ENCODE measurements around the gene MTA1.

MTA1 gene

GRCh38 chr14:105480807-105481801 lies 61.5 kb downstream of the MTA1 start:
- H4K20me1 ChIP-seq (ENCODE audit: low read depth, low read length): no peaks in the 10 kb centered on the region
- TF ChIP-seq CTCF (IDR thresholded peaks at IDR 0.05; ENCODE audit: insufficient read depth, low read length, poor library complexity, severe bottlenecking): peak; percentile 95
- TF ChIP-seq EZH2phosphoT487 (conservative IDR thresholded peaks at IDR 0.05; ENCODE audit: low read length): no peak

GRCh38 chr14:105481886-105482457 lies 62.3 kb downstream of the MTA1 start:
- H3K36me3 ChIP-seq (ENCODE audit: low read length): no peaks in the 10 kb centered on the region
- H3K4me3 ChIP-seq (ENCODE audit: insufficient read depth, low read length, poor library complexity, severe bottlenecking): no peak overlapping the region
- no peak for TF ChIP-seq CTCF (IDR thresholded peaks at IDR 0.05; ENCODE audit: insufficient read depth, low read length, poor library complexity, severe bottlenecking)
- no peaks in the 10 kb centered on the region for H4K20me1 ChIP-seq (ENCODE audit: low read depth, low read length)
- no peak overlapping the region for H3K9ac ChIP-seq (ENCODE audit: low read length)
- H3F3A ChIP-seq (ENCODE audit: insufficient read depth): no peaks in the 10 kb centered on the region
- 0 out of 2 replicates have a peak, but pooled peaks cover 3% of the 10 kb centered on the region for H3K9me3 ChIP-seq (ENCODE audit: insufficient read depth, low read length)
- no peaks in the 10 kb centered on the region for H3K9me2 ChIP-seq (replicated peaks; ENCODE audit: insufficient read depth, low read length)
- H2AFZ ChIP-seq (ENCODE audit: low read depth, low read length, severe bottlenecking): no peak overlapping the region
- no peaks in the 10 kb centered on the region for H3K79me2 ChIP-seq (ENCODE audit: insufficient read depth, low read length)
- no peak overlapping the region for H3K27ac ChIP-seq (ENCODE audit: low read depth, low read length)
- no peaks in the 10 kb centered on the region for H3K27me3 ChIP-seq (ENCODE audit: low read length)
- H3K4me2 ChIP-seq (ENCODE audit: low read depth, low read length, poor library complexity, severe bottlenecking): peak overlapping the region; percentile 22

More at GRCh38 chr14:105480807-105481801, 61.5 kb downstream of the MTA1 start:
- Histone ChIP-seq H3K79me2 (ENCODE audit: insufficient read depth, low read length) (no peaks in the 10 kb centered on the region), H3F3A (ENCODE audit: insufficient read depth) (no peaks in the 10 kb centered on the region), H3K36me3 (ENCODE audit: low read length) (no peaks in the 10 kb centered on the region), H3K9me3 (ENCODE audit: insufficient read depth, low read length) (0 out of 2 replicates have a peak, but pooled peaks cover 3% of the 10 kb centered on the region), H3K9ac (ENCODE audit: low read length) (no peak overlapping the region), H3K4me3 (ENCODE audit: insufficient read depth, low read length, poor library complexity, severe bottlenecking) (no peak overlapping the region), H3K27me3 (ENCODE audit: low read length) (no peaks in the 10 kb centered on the region), H3K9me2 (replicated peaks; ENCODE audit: insufficient read depth, low read length) (no peaks in the 10 kb centered on the region), H2AFZ (ENCODE audit: low read depth, low read length, severe bottlenecking) (no peak overlapping the region), H3K27ac (ENCODE audit: low read depth, low read length) (no peak overlapping the region), H3K4me2 (ENCODE audit: low read depth, low read length, poor library complexity, severe bottlenecking) (peak overlapping the region; percentile 14)

GRCh38 chr14:105482486-105483110 lies 63.0 kb downstream of the MTA1 start:
- no peak overlapping the region for H3K4me2 ChIP-seq (ENCODE audit: low read depth, low read length, poor library complexity, severe bottlenecking)
- H2AFZ ChIP-seq (ENCODE audit: low read depth, low read length, severe bottlenecking): no peak overlapping the region
- no peaks in the 10 kb centered on the region for H3K9me3 ChIP-seq (ENCODE audit: insufficient read depth, low read length)
- TF ChIP-seq EZH2phosphoT487 (conservative IDR thresholded peaks at IDR 0.05; ENCODE audit: low read length): no peak
- TF ChIP-seq CTCF (IDR thresholded peaks at IDR 0.05; ENCODE audit: insufficient read depth, low read length, poor library complexity, severe bottlenecking): no peak
- no peaks in the 10 kb centered on the region for H3K36me3 ChIP-seq (ENCODE audit: low read length)
- no peaks in the 10 kb centered on the region for H3K79me2 ChIP-seq (ENCODE audit: insufficient read depth, low read length)
- no peaks in the 10 kb centered on the region for H4K20me1 ChIP-seq (ENCODE audit: low read depth, low read length)
- H3K4me3 ChIP-seq (ENCODE audit: insufficient read depth, low read length, poor library complexity, severe bottlenecking): no peak overlapping the region
- H3K27me3 ChIP-seq (ENCODE audit: low read length): no peaks in the 10 kb centered on the region
- H3F3A ChIP-seq (ENCODE audit: insufficient read depth): no peaks in the 10 kb centered on the region
- no peaks in the 10 kb centered on the region for H3K9me2 ChIP-seq (replicated peaks; ENCODE audit: insufficient read depth, low read length)
- no peak overlapping the region for H3K27ac ChIP-seq (ENCODE audit: low read depth, low read length)
- no peak overlapping the region for H3K9ac ChIP-seq (ENCODE audit: low read length)

Measured in SU-DHL-6 (cell line).